Left lung (tissue), 10 donors: ENCODE data around the gene KCNH2. TPM values are rescaled to one million over a fixed set of nuclear protein-coding genes. Genes with fewer than 3 reads are reported as not detected.

ENCODE experiments used
- ATAC-seq: fragments of 200-7000 bp; cut with Tn5 transposase; one replicate; pipeline ENCODE4 v1.9.1; 2020; ENCODE audit warnings: moderate library complexity
- DNase-seq, 4 donors: peaks; one replicate each; pipeline ENCODE4 v3.0.0-alpha.2; 2013 to 2020
- H3K27ac ChIP-seq, 2 donors: fragments of 200-600 bp; sonication (generic) in 1 of 2; one replicate each; pipeline versions ENCODE4 v1.5.0 to v1.8.0; 2020 to 2021
- H3K27me3 ChIP-seq, 2 donors: fragments of 200-600 bp; sonication (generic) in 1 of 2; one replicate each; pipeline versions ENCODE4 v1.5.0 to v1.8.0; 2020 to 2021
- H3K36me3 ChIP-seq, 2 donors: fragments of 200-600 bp; sonication (generic) in 1 of 2; one replicate each; pipeline versions ENCODE4 v1.5.0 to v1.8.0; 2020 to 2021
- H3K4me1 ChIP-seq, 2 donors: fragments of 200-600 bp; one replicate each; pipeline ENCODE4 v1.8.0; 2021
- H3K4me3 ChIP-seq, 2 donors: fragments of 200-600 bp; sonication (generic) in 1 of 2; one replicate each; pipeline versions ENCODE4 v1.5.0 to v1.8.0; 2020 to 2021; ENCODE audit warnings: mild to moderate bottlenecking in 1 of 2
- H3K9me3 ChIP-seq, 2 donors: fragments of 200-600 bp; sonication (generic) in 1 of 2; one replicate each; pipeline versions ENCODE4 v1.5.0 to v1.8.0; 2020 to 2021
- intact Hi-C, 2 donors: fragments of 100-400 bp; cut with DNase I; formaldehyde crosslinking; loops; one replicate each; pipeline versions ENCODE4 v1.11.2 to v1.14.2; 2022
- polyA plus RNA-seq, 6 donors: library from polyadenylated mRNA; unstranded; fragments of 120-200 nt; gene quantifications; one replicate each; pipeline ENCODE4 v1.2.1, GENCODE V29; 2013; ENCODE audit not compliant: insufficient read length in 6 of 6
- total RNA-seq, 2 donors: library from RNA; stranded (reverse); fragmentation: NEBNext Ultra II Directional; extraction: Animal tissue kit (Norgen Biotek cat#: 25700); gene quantifications; one replicate each; pipeline ENCODE4 v1.2.1, GENCODE V29; 2021
- TF ChIP-seq, protein P1 (sequence below), 2 donors: fragments of 200-600 bp; sonication (generic) in 1 of 2; IDR thresholded peaks; one replicate each; pipeline versions ENCODE4 v1.5.0 to v1.8.0; 2021; ENCODE audit warnings: antibody characterized with exemption in 2 of 2
- donor health status: DM: no; HTN: yes; CAD: no.
- donor health status: DM: no; HTN: no; CAD: no.

Gene KCNH2
- total and polyA plus RNA-seq, 8 donors = 0.82 to 5.3 (median 4.2) TPM

DNA sequence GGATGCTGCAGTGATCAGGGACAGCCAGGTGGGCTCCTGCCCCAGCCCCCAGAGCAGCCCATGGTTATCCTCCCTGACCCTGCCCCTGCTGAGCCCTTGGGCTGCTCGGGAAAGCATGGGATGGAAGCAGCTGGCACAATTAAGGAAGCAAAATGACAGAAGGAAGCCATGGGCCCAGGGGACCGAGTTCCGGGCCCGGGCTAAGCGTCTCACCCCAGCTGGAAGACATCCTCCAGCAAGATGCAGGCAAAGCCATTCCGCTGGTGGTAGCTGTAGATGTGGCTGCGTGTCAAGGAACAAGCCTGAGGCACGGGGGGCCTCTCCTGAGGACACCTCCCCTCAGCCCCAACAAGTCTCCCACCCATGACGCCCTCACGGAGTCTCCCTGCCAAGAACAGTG is 45.1 kb upstream of the KCNH2 start:
- no peaks in the 10 kb centered on the region for H3K36me3 ChIP-seq
- no peak for DNase-seq
- H3K4me3 ChIP-seq = no peak overlapping the region
- H3K9me3 ChIP-seq = no peaks in the 10 kb centered on the region
- no peak for ATAC-seq
- H3K27ac ChIP-seq = no peak overlapping the region
- H3K27me3 ChIP-seq = peaks cover 13 to 52% of the 10 kb centered on the region in 2 donors
- TF ChIP-seq, protein P1, sequence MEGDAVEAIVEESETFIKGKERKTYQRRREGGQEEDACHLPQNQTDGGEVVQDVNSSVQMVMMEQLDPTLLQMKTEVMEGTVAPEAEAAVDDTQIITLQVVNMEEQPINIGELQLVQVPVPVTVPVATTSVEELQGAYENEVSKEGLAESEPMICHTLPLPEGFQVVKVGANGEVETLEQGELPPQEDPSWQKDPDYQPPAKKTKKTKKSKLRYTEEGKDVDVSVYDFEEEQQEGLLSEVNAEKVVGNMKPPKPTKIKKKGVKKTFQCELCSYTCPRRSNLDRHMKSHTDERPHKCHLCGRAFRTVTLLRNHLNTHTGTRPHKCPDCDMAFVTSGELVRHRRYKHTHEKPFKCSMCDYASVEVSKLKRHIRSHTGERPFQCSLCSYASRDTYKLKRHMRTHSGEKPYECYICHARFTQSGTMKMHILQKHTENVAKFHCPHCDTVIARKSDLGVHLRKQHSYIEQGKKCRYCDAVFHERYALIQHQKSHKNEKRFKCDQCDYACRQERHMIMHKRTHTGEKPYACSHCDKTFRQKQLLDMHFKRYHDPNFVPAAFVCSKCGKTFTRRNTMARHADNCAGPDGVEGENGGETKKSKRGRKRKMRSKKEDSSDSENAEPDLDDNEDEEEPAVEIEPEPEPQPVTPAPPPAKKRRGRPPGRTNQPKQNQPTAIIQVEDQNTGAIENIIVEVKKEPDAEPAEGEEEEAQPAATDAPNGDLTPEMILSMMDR (IDR thresholded peaks at IDR 0.05) = no peak
- H3K4me1 ChIP-seq = peaks cover 11 to 15% of the 10 kb centered on the region in 2 donors
- intact Hi-C loops = no loop called here

DNA sequence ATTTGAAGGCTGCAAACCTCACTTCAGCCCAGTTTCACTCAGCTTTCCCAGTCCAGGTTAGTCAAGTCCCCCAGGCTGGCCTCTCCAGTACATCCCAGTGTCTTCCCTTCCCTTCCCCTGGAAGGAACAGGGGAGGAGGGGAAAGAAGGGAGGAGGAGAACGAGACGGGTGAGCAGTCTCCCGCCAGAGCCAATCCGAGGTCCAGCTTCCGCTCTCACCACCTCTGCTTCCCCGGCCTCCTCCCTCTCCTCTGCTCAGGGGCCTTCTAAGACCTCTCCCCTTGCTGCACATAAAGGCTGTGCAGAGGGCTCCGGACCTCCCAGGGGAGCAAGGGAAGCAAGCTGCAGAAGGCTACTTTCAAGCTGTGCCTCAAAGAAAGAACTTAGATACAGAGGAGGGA is 42.1 kb upstream of the KCNH2 start:
- H3K4me3 ChIP-seq = no peak overlapping the region

DNA sequence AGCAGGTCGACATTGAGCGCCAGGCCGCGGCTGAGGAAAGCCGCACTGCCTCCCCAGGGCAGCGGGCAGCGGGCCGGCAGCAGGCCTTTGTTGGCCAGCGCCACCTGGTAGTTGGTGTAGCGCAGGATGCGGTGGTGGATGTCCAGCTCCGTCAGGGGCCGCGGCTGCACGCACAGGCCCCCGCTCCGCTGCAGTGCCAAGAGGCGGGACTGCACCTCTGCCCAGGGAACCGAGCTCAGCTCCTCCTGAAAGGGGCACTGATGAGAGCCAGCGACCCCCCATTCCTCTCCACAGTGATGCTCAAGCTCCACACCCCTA is 41.0 kb upstream of the KCNH2 start:
- Histone ChIP-seq H3K27ac (no peak overlapping the region), H3K4me3 (no peak overlapping the region), H3K27me3 (peaks cover 18 to 91% of the 10 kb centered on the region in 2 donors), H3K9me3 (no peaks in the 10 kb centered on the region), H3K4me1 (peaks cover 12 to 24% of the 10 kb centered on the region in 2 donors), H3K36me3 (no peaks in the 10 kb centered on the region)
- TF ChIP-seq, protein P1 (IDR thresholded peaks at IDR 0.05) = no peak
- intact Hi-C loops = no loop called here
- DNase-seq (peak in 1 of 4 donors; percentile 60), ATAC-seq (peak; percentile 9)

More for the DNA sequence above, 42.1 kb upstream of the KCNH2 start:
- DNase-seq = no peak
- Histone ChIP-seq H3K9me3 (no peaks in the 10 kb centered on the region), H3K27me3 (peaks cover 18 to 82% of the 10 kb centered on the region in 2 donors), H3K4me1 (peaks cover 12 to 20% of the 10 kb centered on the region in 2 donors), H3K27ac (no peak overlapping the region), H3K36me3 (no peaks in the 10 kb centered on the region)
- TF ChIP-seq, protein P1 (IDR thresholded peaks at IDR 0.05) = no peak
- ATAC-seq = no peak
- intact Hi-C loops = no loop called here

DNA sequence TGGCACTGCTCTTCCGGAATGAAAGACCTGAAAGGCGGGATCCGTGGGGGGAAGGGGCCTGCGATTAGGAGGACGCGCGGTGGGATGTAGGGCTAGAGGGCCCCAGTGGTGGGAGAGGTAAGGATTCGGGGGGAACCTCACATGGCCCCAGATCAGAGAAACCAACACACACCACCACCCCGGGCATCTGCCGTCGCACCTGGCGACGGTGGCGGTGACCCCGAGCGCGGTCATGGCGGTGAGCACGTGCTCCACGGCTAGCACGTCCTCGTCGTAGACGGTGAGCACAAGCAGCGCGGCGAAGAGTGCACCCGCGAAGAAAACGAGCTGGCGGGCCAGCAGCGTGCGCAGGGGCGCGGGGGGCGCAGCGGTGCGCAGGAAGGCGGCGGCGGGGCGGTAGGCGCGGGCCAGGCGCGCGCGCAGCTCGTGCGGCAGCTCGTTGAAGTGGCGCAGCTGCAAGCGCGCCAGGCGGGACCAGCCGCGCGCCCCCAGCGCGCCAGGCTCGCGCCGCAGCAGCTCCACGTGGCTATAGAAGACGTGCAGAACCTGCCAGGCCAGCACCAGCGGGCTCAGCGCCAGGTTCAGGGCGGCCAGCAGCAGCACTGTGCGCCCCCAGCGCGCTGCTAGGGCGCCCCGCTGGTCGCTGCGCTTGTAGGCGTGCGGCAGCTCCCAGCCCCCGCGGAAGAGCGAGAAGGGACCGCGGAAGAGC is 40.5 kb upstream of the KCNH2 start:
- no peak overlapping the region for H3K4me3 ChIP-seq
- TF ChIP-seq, protein P1 (IDR thresholded peaks at IDR 0.05) = peak in 1 of 2 donors; percentile 37
- peaks cover 12 to 28% of the 10 kb centered on the region in 2 donors for H3K4me1 ChIP-seq
- peaks cover 20 to 93% of the 10 kb centered on the region in 2 donors for H3K27me3 ChIP-seq
- H3K27ac ChIP-seq = no peak overlapping the region
- ATAC-seq (peak; percentile 42), DNase-seq (peak in 2 of 4 donors; percentile 76 to 81)
- H3K36me3 ChIP-seq = no peaks in the 10 kb centered on the region
- no peaks in the 10 kb centered on the region for H3K9me3 ChIP-seq
- intact Hi-C loops = no loop called here

DNA sequence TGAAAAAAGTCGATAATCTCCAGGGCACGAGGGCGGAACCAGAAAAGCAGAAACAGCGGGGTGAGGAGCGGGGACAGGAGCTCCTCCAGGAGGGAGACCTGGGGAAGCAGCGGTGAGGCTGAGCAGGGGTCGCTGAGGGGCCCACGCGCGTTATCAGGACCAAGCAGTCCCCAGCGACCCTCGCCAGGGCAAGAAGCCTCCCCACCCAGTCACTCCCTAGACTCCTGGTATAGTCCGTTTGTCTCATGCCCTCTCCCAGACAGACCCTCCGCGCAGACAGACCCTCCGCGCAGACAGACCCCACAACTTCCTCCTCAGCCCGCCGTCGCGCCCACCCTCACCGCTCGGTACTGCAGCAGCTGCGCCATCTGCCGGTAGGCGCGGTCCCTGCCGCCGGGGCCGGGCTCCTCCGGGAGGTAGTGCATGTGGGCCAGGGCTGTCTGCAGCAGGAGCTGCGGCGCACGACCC is 39.9 kb upstream of the KCNH2 start:
- TF ChIP-seq, protein P1 (IDR thresholded peaks at IDR 0.05) = peak; percentile 92 to 98
- H3K27me3 ChIP-seq = peaks cover 22 to 94% of the 10 kb centered on the region in 2 donors
- intact Hi-C loops = no loop called here
- no peak overlapping the region for H3K4me3 ChIP-seq
- peaks cover 12 to 34% of the 10 kb centered on the region in 2 donors for H3K4me1 ChIP-seq
- ATAC-seq = peak; percentile 87
- no peak overlapping the region for H3K27ac ChIP-seq
- no peaks in the 10 kb centered on the region for H3K9me3 ChIP-seq
- no peaks in the 10 kb centered on the region for H3K36me3 ChIP-seq
- DNase-seq = peak; percentile 59 to 93 (median 71)
